ENCODE results near the gene COA6. TPM values are rescaled to one million over a fixed set of nuclear protein-coding genes. Genes with fewer than 3 reads are reported as not detected.
A peak's percentile ranks its signal among the peaks of the same experiment; 100 is the strongest.
"Not testable (repeated sequence)": the region's sequence is repeated elsewhere in the genome, so short reads cannot be mapped to it uniquely, and the experiment has no call there.

COA6 gene
- total RNA-seq, 2 donors from 2014 or later = 23.1 to 36.4 TPM

- no peak for TF ChIP-seq CTCF (IDR thresholded peaks at IDR 0.05)
- Histone ChIP-seq H3K36me3 (peaks cover 12% of the 10 kb centered on the region), H3K9me3 (no peaks in the 10 kb centered on the region), H3K27me3 (no peaks in the 10 kb centered on the region), H3K4me1 (peaks cover 0 to 9% of the 10 kb centered on the region in 2 donors), H3K27ac (peak overlapping the region in 1 of 2 donors; percentile 94), H3K4me3 (peak overlapping the region; percentile 75 to 91)
- DNase-seq (ENCODE audit: low spot score) = no peak
Observed at GRCh38 chr1:234372011-234372757, 1.1 kb upstream of the COA6 start.

- Histone ChIP-seq H3K36me3 (peaks cover 22% of the 10 kb centered on the region), H3K9me3 (no peaks in the 10 kb centered on the region), H3K4me3 (peak overlapping the region; percentile 75 to 91), H3K27ac (peak overlapping the region; percentile 94 to 98), H3K4me1 (peaks cover 0 to 9% of the 10 kb centered on the region in 2 donors), H3K27me3 (no peaks in the 10 kb centered on the region)
- no peak for TF ChIP-seq CTCF (IDR thresholded peaks at IDR 0.05)
- no peak for DNase-seq (ENCODE audit: low spot score)
Observed at GRCh38 chr1:234373959-234374254, 651 bp downstream of the COA6 start.

GRCh38 chr1:234375672-234376071, 2.4 kb downstream of the COA6 start:
- H3K4me1 ChIP-seq = peaks cover 0 to 9% of the 10 kb centered on the region in 2 donors
- H3K27me3 ChIP-seq = no peaks in the 10 kb centered on the region
- no peak for DNase-seq (ENCODE audit: low spot score)
- no peaks in the 10 kb centered on the region for H3K9me3 ChIP-seq
- TF ChIP-seq CTCF (IDR thresholded peaks at IDR 0.05) = no peak
- H3K27ac ChIP-seq = no peak overlapping the region
- H3K36me3 ChIP-seq = peaks cover 35% of the 10 kb centered on the region
- H3K4me3 ChIP-seq = no peak overlapping the region

GRCh38 chr1:234379591-234380109, 6.4 kb downstream of the COA6 start:
- not testable (repeated sequence) for H3K27ac ChIP-seq; H3K4me3 ChIP-seq; DNase-seq (ENCODE audit: low spot score); H3K9me3 ChIP-seq; H3K27me3 ChIP-seq; H3K4me1 ChIP-seq
- peaks cover 39% of the 10 kb centered on the region for H3K36me3 ChIP-seq

- no peaks in the 10 kb centered on the region for H3K4me1 ChIP-seq
- H3K36me3 ChIP-seq = peaks cover 37% of the 10 kb centered on the region
- H3K9me3 ChIP-seq = no peaks in the 10 kb centered on the region
- no peak for TF ChIP-seq CTCF (IDR thresholded peaks at IDR 0.05)
- no peak overlapping the region for H3K4me3 ChIP-seq
- H3K27ac ChIP-seq = no peak overlapping the region
- no peaks in the 10 kb centered on the region for H3K27me3 ChIP-seq
- no peak for DNase-seq (ENCODE audit: low spot score)
Observed at GRCh38 chr1:234381699-234382555, 8.7 kb downstream of the COA6 start.

GRCh38 chr1:234386122-234386521, 12.9 kb downstream of the COA6 start:
- Histone ChIP-seq H3K4me3 (no peak overlapping the region), H3K4me1 (no peaks in the 10 kb centered on the region), H3K27me3 (no peaks in the 10 kb centered on the region), H3K27ac (no peak overlapping the region), H3K36me3 (peaks cover 10% of the 10 kb centered on the region), H3K9me3 (no peaks in the 10 kb centered on the region)
- TF ChIP-seq CTCF (IDR thresholded peaks at IDR 0.05) = no peak
- DNase-seq (ENCODE audit: low spot score) = no peak

Data from right atrium auricular region (tissue), 2 donors.